Right lung (tissue), 10 donors: ENCODE data around the gene PROB1. TPM values are rescaled to one million over a fixed set of nuclear protein-coding genes. Genes with fewer than 3 reads are reported as not detected.
"Not testable (repeated sequence)": the region's sequence is repeated elsewhere in the genome, so short reads cannot be mapped to it uniquely, and the experiment has no call there.

ENCODE experiments used
- DNase-seq, 2 donors: peaks; one replicate each; pipeline ENCODE4 v3.0.0-alpha.2; 2013
- long read RNA-seq, 8 donors: transcript quantifications; one replicate each; lab custom pipeline, GENCODE V29; 2026
- polyA plus RNA-seq, 5 donors: library from polyadenylated mRNA; unstranded; fragments of 120-200 nt; gene quantifications; one replicate each; pipeline versions ENCODE4 v1.2.1 to v1.2.3, GENCODE V29; 2013; ENCODE audit warnings: inconsistent platforms in 1 of 5, low replicate concordance in 1 of 5; ENCODE audit not compliant: insufficient read length in 5 of 5, insufficient read depth in 1 of 5

PROB1 gene, protein sequence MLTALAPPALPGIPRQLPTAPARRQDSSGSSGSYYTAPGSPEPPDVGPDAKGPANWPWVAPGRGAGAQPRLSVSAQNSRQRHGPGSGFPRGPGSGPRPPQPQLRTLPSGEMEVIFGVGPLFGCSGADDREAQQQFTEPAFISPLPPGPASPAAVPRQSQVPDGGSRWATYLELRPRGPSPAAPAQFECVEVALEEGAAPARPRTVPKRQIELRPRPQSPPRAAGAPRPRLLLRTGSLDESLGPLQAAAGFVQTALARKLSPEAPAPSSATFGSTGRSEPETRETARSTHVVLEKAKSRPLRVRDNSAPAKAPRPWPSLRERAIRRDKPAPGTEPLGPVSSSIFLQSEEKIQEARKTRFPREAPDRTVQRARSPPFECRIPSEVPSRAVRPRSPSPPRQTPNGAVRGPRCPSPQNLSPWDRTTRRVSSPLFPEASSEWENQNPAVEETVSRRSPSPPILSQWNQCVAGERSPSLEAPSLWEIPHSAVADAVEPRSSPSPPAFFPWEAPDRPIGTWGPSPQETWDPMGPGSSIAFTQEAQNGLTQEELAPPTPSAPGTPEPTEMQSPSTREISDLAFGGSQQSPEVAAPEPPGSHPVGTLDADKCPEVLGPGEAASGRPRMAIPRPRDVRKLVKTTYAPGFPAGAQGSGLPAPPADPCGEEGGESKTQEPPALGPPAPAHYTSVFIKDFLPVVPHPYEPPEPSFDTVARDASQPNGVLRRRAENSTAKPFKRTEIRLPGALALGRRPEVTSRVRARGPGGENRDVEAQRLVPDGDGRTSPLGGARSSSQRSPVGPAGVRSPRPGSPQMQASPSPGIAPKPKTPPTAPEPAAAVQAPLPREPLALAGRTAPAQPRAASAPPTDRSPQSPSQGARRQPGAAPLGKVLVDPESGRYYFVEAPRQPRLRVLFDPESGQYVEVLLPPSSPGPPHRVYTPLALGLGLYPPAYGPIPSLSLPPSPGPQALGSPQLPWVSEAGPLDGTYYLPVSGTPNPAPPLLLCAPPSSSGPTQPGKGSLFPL
- 1 to 10 TPM in 1 of 5 donors, under 1 TPM in 4; 0.60 to 3.0 (median 0.86) TPM for polyA plus RNA-seq
- long read RNA-seq, donor 1, full-length matches to known transcripts = 2 of 2 reads
- long read RNA-seq, donor 1, partial matches to known transcripts = 0 of 2 reads
- long read RNA-seq, donor 1, other reads (novel, unspliced or antisense) = 0 of 2 reads
- long read RNA-seq, donor 2, full-length matches to known transcripts = 1 of 1 reads
- long read RNA-seq, donor 2, partial matches to known transcripts = 0 of 1 reads
- long read RNA-seq, donor 2, other reads (novel, unspliced or antisense) = 0 of 1 reads
- long read RNA-seq, donor 3, full-length matches to known transcripts = 1 of 1 reads
- long read RNA-seq, donor 3, partial matches to known transcripts = 0 of 1 reads
- long read RNA-seq, donor 3, other reads (novel, unspliced or antisense) = 0 of 1 reads
- long read RNA-seq, donor 4, full-length matches to known transcripts = 2 of 2 reads
- long read RNA-seq, donor 4, partial matches to known transcripts = 0 of 2 reads
- long read RNA-seq, donor 4, other reads (novel, unspliced or antisense) = 0 of 2 reads
- long read RNA-seq, donor 5 = 0 reads
- long read RNA-seq, donor 6, full-length matches to known transcripts = 3 of 3 reads
- long read RNA-seq, donor 6, partial matches to known transcripts = 0 of 3 reads
- long read RNA-seq, donor 6, other reads (novel, unspliced or antisense) = 0 of 3 reads
- long read RNA-seq, donor 7 = 0 reads
- long read RNA-seq, donor 8 = 0 reads

GRCh38 chr5:139394654-139395566, at the start of gene PROB1:
TSS of gene PROB1 (minus strand) at chr5:139395104. CDS start at chr5:139395081, 23 bp downstream.
- no peak for DNase-seq

DNA sequence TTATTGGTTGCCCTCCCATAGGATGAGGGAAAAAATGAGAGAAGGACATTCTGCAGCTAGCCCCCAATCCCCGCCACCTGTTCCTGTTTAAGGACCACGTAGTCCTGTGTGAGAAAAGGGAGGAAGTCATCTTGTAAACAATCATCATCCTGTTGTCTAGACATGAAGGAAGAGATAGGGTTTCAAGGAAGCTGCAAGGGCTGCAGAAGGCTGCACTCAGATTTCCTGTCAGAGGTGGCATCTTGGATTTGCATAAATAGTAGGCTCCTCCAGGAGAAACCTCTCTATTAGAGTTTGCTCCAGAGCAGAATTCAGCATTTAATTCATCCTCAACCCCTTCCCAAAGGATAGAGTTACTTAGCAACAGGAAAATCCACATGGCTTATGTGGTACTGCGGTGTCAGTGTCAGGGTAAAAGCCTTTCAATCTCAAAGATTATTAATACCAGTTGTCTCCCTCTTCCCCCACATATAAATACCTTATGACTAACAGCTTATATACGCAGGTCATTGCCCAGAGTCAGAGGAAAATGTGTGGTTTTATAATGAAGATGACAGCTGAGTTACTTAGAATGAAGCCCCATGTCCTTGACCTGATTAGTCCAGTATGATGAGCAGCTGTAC, 49.0 kb upstream of the PROB1 start:
- DNase-seq = no peak

GRCh38 chr5:139440416-139440815, 45.5 kb upstream of the PROB1 start:
- DNase-seq = not testable (repeated sequence)

- peak; percentile 92 to 93 for DNase-seq
Measured at GRCh38 chr5:139439013-139439903, 44.4 kb upstream of the PROB1 start, which contains the start of gene DNAJC18. TSS of gene DNAJC18 (minus strand) at chr5:139439525. CDS start at chr5:139439445, 80 bp downstream.

GRCh38 chr5:139438707-139439012, 43.8 kb upstream of the PROB1 start:
- no peak for DNase-seq

- no peak for DNase-seq
Measured at GRCh38 chr5:139435676-139436075, 40.8 kb upstream of the PROB1 start.

DNA sequence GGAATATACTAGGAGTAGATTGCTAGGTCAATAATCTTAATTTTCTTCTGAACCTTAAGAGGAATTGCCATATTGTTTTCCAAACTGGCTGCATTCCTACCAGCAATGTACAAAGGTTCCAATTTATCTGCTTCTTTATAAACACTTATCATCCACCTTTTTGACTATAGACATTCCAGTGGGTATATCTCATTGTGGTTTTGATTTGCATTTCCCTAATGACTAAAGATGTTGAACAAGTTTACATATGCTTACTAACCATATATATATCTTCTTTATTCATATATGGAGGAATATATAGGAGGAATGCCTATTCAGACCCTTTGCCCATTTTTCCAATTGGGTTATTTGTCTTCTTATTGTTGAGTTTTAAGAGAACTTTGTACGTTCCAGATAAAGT, 36.8 kb upstream of the PROB1 start:
- no peak for DNase-seq

DNA sequence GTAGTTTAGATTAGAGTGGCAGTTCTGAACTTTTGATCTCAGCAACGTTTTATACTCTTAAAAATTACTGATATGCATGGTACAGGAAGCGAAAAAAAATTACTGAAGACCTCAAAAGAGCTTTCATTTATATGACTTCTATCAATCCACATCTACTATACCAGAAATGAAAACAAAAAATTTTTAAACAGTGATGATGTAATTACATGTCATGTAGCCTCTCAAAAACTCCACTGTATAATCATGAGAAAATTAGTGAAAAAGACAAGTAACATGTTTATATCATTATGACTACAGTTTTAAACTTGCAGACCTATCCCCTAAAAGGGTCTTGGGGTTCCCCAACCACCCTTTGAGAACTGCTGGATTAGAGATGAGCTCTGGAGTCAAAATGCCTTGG, 35.1 kb upstream of the PROB1 start:
- no peak for DNase-seq

GRCh38 chr5:139426203-139426885, 31.4 kb upstream of the PROB1 start:
- DNase-seq = no peak

GRCh38 chr5:139425497-139425896, 30.6 kb upstream of the PROB1 start:
- no peak for DNase-seq

GRCh38 chr5:139422307-139422893, 27.5 kb upstream of the PROB1 start:
- DNase-seq = peak; percentile 51 to 60

- DNase-seq = no peak
Measured at GRCh38 chr5:139419226-139420192, 24.6 kb upstream of the PROB1 start.

GRCh38 chr5:139418793-139419192, 23.9 kb upstream of the PROB1 start:
- no peak for DNase-seq

GRCh38 chr5:139417214-139417613, 22.3 kb upstream of the PROB1 start:
- DNase-seq = no peak

- no peak for DNase-seq
Measured at GRCh38 chr5:139416651-139417050, 21.7 kb upstream of the PROB1 start.

GRCh38 chr5:139415869-139416268, 21.0 kb upstream of the PROB1 start:
- DNase-seq = no peak
